ENCODE results near the gene C11orf21.

The C11orf21 gene

DNA sequence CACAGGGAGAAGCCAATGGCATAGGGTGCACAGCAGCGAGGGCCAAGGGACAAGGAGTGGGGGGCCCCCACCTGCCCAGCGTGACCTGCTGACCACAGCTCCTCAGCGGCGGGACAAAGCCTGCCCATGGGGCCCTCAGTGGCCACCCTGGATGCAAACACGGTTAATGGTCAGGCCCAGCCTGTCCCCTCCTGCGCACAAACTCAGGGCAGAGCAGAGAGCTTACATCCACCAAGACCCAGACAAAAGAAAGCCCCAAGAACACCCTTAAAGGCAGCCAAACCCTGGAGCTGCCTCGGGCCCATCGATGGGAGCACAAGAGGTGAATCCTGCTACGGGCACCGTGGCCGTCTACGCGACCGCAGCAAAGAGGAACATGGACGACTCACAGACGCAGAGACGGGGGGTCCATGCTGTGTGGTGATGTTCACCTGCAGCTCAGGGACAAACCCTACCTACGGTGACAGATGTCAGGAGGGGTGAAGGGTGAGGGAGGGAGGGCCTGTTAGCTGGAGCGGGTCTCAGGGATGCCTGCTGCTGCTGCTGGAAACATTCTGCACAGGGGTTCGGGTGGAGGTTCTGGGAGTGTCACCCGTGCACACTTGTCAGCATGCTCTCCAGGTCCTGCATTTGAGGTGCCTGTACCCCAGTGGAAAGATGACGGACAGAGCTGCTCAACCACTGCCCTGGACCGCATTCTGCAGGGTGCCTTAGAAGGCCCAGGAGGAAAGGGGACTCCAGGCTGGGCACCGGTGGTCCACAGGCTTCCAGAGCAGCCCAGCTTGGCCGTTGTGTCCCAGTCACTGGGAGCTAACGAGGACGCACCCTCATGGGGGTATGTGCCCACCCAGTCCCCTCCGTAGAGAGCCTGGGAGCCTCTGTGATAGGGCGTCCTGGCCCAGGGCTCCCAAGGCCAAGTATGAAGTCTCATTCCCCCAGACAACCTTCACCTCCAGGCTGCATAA lies 42.9 kb downstream of the C11orf21 start:
- no peak for DNase-seq

DNA sequence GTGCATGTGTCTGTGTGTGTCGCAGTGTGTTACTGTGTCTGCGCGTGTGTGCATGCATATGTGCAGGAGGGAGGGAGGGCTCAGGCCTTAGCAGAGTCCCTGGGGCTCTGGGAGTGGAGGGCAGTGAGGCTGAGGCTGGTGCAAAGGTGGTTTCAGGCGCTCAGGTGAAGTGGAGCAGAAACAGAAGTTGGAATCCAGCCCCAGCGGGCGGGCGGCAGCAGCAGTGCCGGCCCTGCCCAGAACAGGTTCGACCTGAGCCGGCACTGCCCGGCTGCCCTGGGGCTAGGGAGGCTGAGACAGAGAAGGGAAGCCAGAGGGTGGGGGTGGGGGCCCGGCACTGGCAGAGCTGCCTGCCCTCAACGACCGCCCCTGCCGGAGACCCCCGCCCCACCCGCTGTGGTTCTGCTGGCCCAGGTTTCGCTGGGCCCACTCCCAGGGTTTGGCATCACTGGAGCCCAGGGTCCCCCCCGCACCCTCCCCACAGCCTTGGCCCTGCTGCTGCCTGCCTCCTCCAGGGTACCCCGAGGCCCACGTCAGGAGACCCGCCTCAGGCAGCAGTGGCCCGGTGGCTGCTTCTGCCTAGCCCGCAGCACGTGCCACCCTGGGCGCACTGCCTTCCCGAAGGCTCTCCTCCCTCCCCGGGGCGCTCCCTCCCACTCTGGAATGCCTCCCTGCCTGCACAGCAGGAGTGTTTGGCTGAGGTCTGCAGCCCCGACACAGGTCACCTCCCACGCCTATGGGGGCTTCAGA lies 44.6 kb downstream of the C11orf21 start:
- no peak for DNase-seq

DNA sequence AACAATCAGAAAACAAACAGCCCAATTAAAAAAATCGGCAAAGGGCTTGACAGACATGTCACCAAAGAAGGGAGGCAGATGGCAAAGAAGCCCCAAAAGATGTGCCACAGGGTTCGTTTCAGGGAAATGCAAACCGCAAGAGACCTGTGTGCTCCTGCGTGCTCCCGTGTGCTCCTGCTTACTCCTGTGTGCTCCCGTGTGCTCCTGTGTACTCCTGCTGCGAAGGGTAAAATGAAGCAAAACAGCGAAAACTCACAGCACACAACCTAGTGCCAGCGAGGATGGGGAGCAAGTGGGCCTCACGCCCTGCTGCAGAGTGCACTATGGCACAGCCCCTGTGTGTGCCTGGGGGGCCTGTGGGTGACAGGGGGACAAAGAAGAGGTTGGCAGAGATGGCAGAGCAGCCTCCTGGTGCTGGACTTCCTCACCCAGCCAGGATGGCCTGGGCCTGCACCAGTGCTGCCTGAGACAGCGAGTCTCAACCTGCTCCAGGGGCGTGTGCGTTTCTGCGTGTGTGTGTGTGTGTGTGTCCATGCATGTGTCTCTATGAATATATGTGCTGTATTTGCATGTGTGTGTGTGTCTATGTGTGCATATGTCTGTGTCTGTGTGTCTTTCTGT lies 45.3 kb downstream of the C11orf21 start:
- DNase-seq, result no peak

DNA sequence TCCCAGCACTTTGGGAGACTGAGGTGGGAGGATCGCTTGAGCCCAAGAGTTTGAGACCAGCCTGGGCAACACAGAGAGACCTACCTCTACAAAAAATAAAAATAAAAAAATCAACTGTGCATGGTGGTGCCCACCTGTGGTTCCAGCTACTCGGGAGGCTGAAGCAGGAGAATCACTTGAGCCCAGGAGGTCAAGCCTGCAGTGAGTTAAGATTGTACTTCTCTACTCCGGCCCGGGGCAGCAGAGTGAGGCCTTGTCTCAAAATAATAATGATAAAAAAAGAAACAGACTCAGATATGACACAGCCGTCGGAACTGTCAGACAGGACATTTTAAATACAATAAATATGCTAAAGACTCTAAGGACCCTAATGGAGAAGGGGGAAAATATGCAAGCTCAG lies 49.7 kb downstream of the C11orf21 start:
- DNase-seq, result no peak

DNA sequence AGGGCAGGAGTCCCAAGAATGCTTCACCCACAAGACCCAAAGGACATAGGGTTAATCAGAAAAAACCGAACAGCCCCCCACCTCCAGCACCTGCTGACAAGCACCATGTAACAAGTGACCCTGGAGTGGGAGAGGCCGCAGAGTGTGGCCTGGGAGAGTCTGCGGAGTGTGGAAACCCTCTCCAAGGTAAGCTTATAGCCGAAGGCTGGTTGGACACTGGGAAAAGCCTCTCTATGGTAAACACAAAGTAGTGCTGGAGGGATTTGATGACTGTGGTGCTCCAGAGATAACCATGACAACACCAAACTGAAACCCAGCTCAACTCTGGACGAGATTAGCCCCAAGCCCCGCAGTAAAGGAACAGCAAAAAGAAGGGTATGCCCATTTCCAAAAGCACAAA lies 50.6 kb downstream of the C11orf21 start:
- no peak for DNase-seq

DNA sequence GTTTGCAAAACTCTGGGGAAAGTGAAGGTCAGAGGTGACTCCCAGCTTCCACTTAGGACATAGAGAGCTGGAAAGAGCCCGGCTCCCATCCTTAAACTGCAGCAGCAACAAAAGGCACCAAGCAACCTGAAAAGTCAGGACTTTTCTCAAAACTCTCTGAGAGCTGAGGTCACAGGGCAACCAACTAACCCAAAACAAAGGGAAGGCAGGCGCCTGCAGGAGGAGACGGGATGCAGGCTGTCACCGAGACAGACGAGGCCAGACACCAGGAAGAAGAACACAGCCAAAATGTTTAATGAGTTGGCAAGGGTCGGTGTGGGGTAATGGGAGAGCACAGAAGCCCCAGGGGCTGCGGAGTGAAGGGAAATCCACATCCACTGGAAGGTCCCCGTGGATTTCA lies 51.2 kb downstream of the C11orf21 start:
- DNase-seq, result no peak

DNA sequence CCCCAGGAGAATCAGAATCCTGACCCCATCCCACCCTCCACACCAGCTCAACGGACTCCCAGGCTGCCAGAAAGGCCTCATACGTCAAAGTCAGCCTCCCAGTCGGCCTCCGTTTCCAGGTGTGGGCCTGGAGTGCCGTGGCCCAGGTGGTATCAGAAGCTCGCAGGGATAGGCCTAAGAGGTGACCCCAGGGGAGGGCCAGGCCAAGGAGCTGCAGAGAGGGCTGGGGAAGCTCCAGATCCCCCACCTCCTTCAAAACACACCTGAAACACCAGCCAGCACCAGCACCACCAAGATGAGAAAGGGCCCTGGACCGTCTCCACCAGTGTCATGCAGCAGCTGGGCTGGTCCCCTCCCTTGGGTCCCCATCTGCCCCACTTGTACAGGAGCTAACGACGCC lies 51.7 kb downstream of the C11orf21 start:
- DNase-seq, result no peak

DNA sequence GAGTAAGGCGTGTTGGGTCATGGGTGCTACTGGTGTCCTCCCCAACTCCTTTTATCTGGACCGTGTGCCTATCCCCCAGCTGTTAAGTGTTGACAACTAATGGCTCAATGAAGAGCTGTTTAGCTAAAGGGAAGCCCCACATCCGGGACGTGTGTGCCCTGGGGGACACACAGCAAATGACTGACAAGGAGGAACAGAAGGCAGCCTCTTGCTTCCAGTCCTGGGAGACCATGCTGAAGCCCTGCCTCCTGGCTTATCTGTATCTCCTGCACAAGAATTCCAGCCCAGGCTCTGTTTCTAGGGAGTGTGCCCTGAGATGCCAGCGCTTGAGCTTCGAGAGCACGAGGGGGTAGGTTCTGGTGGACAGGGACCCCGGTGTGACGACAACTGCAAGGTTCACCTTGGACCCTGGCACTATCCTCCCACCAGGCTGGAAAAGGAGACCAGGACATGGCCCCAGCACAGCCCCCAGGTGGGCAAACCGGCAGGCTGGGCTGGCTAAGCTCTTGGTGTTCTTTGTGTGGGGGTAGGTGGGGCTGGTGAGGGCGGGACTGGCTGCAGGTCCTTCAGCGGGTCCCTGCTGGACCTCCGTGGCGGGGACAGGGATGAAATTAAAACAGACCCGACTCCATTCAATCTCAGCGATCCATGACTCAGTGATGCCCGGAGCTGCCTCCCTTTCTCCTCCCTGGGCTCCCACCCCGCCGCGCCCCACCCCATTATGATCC lies 52.4 kb downstream of the C11orf21 start:
- DNase-seq, result no peak

DNA sequence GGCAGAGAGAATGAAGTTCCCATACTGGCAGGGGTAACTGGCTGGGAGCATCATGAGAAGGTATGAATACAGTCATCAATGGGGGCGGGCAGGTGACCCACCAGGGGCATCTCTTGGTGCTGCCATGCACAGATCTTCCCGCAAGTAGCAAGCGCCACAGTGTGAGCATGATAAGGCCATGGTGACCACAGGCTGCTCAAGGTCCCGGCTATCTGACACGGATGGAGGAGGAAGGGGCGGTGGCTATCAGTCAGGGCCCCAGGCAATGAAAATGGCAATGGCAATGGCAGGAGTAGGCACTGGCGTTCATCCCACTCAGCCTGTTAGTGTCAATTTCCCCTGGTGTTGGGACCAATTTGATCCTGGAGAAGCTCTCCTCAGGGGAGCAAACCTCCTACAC lies 53.0 kb downstream of the C11orf21 start:
- DNase-seq, result no peak

DNA sequence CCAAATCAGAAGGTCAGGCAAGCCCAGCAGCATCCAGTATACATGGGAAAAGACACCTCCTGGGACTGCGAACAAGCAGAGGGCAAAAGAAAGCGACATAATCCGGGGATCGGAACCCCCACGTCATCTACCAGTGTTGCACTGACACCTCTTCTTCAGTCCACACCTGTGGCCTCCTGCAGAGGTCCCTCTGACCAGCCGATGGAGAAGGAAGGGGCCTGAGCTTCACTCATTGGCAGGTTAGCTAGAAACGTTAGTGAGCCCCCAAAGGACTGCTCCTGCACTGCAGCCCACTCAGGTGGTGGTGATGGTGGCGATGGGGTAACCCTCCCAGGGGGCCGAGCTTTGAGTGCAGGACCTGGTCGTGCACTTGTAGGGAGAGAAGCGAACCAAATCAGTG lies 53.5 kb downstream of the C11orf21 start:
- DNase-seq, result no peak

DNA sequence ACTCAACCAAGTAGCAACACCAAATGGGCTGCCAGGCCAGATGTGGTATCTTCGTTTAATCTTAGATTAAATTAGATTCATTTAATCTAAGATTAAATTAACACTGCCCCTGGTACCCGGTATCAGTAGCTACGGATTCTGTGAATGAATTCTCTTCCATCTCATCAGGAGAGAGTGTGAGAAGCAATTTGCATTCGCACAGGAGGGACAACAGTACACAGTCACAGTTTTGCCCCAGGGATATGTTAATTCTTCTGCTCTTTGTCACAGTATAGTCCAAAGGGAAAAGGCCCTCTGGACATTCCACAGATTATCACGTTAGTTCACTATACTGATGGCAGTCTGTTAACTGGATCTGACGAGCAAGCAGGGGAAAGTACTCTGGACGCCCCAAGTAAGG lies 54.2 kb downstream of the C11orf21 start:
- no peak for DNase-seq

Measured in NCI-H748 treated with DMSO at 0.1 percent for 48 hours (cell line).